WI38 (cell line): ENCODE results near the gene FBXW2.

Experiments
- H3K4me3 ChIP-seq: 2 replicates; pipeline ENCODE4 v1.5.1; 2011; ENCODE audit warnings: low read depth, mild to moderate bottlenecking, control low read depth, low read length
- CTCF ChIP-seq: IDR thresholded peaks from 2 replicates; pipeline ENCODE4 v1.5.1; 2012; ENCODE audit warnings: low read depth, mild to moderate bottlenecking, control low read depth, low read length

FBXW2 gene

GRCh38 chr9:120780367-120780766 is 12.8 kb downstream of the FBXW2 start:
- no peak overlapping the region for H3K4me3 ChIP-seq
- no peak for TF ChIP-seq CTCF

GRCh38 chr9:120779227-120779626 is 14.0 kb downstream of the FBXW2 start:
- TF ChIP-seq CTCF = no peak
- no peak overlapping the region for H3K4me3 ChIP-seq

GRCh38 chr9:120778758-120779157 is 14.5 kb downstream of the FBXW2 start:
- H3K4me3 ChIP-seq = no peak overlapping the region
- no peak for TF ChIP-seq CTCF

GRCh38 chr9:120777229-120777628 is 16.0 kb downstream of the FBXW2 start:
- TF ChIP-seq CTCF = no peak
- no peak overlapping the region for H3K4me3 ChIP-seq

DNA sequence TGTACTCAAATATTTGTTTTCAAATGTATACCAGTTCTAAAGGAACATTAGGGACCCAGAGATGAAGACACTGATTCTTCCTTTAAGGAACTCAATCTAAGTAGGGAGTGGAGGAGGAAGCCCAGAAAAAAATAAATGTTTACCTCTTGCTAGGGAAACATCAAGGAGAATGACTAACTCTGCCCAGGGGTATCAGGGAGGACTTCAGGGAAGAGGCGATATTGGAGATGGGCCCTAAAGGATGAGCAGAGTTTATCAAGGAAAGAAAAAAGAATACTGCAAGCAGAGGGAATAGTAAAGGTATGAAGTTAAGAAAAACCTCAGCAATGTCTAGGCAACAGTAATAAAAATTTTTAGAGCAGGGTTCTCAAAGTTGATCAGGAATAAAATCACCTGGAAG is 16.4 kb downstream of the FBXW2 start:
- no peak for TF ChIP-seq CTCF

DNA sequence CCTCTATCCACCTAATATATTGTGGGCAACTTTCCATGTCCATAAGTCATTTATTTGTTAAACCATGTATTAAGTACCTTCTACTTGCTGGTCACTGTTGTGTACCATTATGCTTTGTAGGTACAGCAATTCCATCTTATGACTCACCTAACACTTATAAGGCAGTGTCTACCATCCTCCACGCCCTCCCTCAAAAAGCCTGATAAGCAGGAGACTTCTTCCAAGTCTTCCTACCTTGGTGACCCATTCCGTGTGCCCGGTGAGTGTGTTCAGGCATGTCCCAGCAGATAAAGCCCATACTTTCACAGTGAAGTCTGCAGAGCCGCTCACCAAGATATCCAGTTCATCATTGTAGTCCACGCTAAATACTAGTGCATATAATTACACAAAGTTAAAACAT is 17.4 kb downstream of the FBXW2 start:
- TF ChIP-seq CTCF = no peak
- no peak overlapping the region for H3K4me3 ChIP-seq

More for the DNA sequence above, 16.4 kb downstream of the FBXW2 start:
- no peak overlapping the region for H3K4me3 ChIP-seq

DNA sequence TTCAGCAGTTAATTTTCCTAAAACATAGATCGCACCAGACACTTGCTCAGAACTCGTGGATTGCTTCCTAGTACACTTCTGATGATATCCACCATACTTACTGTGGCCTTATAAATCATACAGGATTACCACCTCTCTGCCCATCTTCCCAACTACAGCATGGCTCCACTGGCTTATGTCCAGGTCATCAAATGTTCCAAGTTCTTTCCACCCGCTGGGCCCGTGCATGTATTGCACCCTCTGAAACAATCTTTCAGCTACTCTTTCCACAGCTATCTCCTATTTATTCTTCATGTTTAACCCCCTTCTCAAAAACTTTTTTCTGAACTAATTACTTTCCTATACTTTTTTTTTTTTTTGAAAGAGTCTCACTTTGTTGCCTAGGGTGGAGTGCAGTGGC is 18.5 kb downstream of the FBXW2 start:
- no peak for TF ChIP-seq CTCF
- H3K4me3 ChIP-seq = no peak overlapping the region
